Activated B cell treated with CpG ODN at 0.5 μM for 24 hours (primary cell): ENCODE measurements around the gene DCP2. TPM values are rescaled to one million over a fixed set of nuclear protein-coding genes. Genes with fewer than 3 reads are reported as not detected.

Experiments
- ATAC-seq: fragments of 200-7000 bp; cut with Tn5 transposase; one replicate; pipeline ENCODE4 v1.10.0; 2021; ENCODE audit warnings: low read depth, mild to moderate bottlenecking, moderate library complexity
- CTCF ChIA-PET: fragments of 350-600 bp; sonication (Branson Sonifier 250); formaldehyde crosslinking; loops from one replicate; lab custom pipeline; 2021; ENCODE audit warnings: antibody characterized with exemption; lab: Charles Lee
- POLR2A ChIA-PET: fragments of 350-600 bp; sonication (Branson Sonifier 250); formaldehyde crosslinking; loops from one replicate; lab custom pipeline; 2021; ENCODE audit warnings: antibody characterized with exemption; lab: Charles Lee
- DNase-seq: peaks from one replicate; pipeline ENCODE4 v3.0.0; 2022
- H3K27ac Mint-ChIP-seq: one replicate; pipeline ENCODE4 v1.8.0; 2020; ENCODE audit warnings: mixed read lengths
- H3K27me3 Mint-ChIP-seq: one replicate; pipeline ENCODE4 v1.8.0; 2021; ENCODE audit warnings: mixed read lengths
- H3K36me3 Mint-ChIP-seq: one replicate; pipeline ENCODE4 v1.8.0; 2021; ENCODE audit warnings: low read depth, mixed read lengths
- H3K4me1 Mint-ChIP-seq: one replicate; pipeline ENCODE4 v1.8.0; 2021; ENCODE audit warnings: mixed read lengths
- H3K4me3 Mint-ChIP-seq: one replicate; pipeline ENCODE4 v1.8.0; 2020; ENCODE audit warnings: mild to moderate bottlenecking, mixed read lengths
- H3K9me3 Mint-ChIP-seq: one replicate; pipeline ENCODE4 v1.8.0; 2020; ENCODE audit warnings: mixed read lengths
- intact Hi-C: fragments of 100-400 bp; cut with micrococcal nuclease; formaldehyde crosslinking; loops from one replicate; pipeline ENCODE4 v1.15.1; 2024
- total RNA-seq: library from RNA; stranded (reverse); gene quantifications from 2 replicates; pipeline ENCODE4 v1.2.3, GENCODE V29; 2022
- TF ChIP-seq, protein P1 (sequence below): fragments of 200-600 bp; IDR thresholded peaks from one replicate; pipeline ENCODE4 v1.8.0; 2022; ENCODE audit warnings: antibody characterized with exemption, mild to moderate bottlenecking

DCP2 gene
- total RNA-seq, 1 donor from 2014 or later = 56.0 TPM

DNA sequence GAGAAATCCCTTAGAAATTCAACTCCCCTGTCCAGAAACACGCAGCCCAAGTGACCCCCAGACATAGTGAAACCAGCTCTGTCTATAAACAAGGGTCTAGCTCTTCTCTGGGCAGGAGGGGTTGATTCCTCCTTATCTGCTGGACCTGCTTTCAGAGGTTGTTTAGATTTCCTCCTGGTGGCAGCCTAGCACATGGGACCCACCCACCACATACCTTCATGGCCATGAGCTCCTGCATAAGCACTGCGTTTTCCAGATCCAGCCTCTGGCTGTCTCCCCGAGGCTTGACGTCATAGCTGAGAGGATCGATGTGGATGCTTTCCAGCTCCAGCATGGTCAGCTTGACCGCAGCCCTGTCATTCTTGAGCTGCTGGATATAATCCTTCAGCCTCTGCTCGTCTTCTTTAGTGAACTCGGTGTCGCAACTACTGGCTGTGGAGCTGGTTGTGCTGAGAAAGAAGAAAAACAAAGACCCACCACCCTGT is 77.0 kb downstream of the DCP2 start:
- no peaks in the 10 kb centered on the region for H3K4me1 Mint-ChIP-seq
- no peaks in the 10 kb centered on the region for H3K36me3 Mint-ChIP-seq
- intact Hi-C loops = no loop called here
- no peak overlapping the region for H3K4me3 Mint-ChIP-seq
- POLR2A ChIA-PET = no interaction called here
- H3K9me3 Mint-ChIP-seq = no peaks in the 10 kb centered on the region
- DNase-seq (no peak), ATAC-seq (no peak)
- H3K27me3 Mint-ChIP-seq = no peaks in the 10 kb centered on the region
- no peak overlapping the region for H3K27ac Mint-ChIP-seq
- TF ChIP-seq, protein P1, sequence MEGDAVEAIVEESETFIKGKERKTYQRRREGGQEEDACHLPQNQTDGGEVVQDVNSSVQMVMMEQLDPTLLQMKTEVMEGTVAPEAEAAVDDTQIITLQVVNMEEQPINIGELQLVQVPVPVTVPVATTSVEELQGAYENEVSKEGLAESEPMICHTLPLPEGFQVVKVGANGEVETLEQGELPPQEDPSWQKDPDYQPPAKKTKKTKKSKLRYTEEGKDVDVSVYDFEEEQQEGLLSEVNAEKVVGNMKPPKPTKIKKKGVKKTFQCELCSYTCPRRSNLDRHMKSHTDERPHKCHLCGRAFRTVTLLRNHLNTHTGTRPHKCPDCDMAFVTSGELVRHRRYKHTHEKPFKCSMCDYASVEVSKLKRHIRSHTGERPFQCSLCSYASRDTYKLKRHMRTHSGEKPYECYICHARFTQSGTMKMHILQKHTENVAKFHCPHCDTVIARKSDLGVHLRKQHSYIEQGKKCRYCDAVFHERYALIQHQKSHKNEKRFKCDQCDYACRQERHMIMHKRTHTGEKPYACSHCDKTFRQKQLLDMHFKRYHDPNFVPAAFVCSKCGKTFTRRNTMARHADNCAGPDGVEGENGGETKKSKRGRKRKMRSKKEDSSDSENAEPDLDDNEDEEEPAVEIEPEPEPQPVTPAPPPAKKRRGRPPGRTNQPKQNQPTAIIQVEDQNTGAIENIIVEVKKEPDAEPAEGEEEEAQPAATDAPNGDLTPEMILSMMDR = no peak
- CTCF ChIA-PET = no interaction called here

DNA sequence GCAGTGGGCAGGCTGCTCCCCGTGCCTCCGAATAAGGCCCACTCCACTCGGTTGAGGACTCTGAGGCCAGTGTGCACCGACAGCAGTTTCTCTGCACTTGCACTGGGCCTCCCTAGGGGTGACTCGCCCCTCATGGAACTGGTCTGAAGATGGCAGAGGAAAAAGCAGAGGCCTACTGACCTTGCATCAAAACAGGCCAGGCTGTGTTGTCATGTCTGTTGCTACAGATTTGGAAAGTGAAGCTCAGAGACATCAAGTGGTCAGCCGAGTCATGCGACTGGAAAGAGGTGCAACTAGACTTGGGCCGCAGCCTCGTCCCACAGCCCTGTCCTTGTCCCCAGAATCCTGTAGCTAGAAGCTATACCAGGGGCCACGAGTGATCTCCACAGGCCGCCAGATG is 78.3 kb downstream of the DCP2 start:
- H3K4me1 Mint-ChIP-seq = no peaks in the 10 kb centered on the region
- no peak for ATAC-seq
- TF ChIP-seq, protein P1 = no peak
- no peaks in the 10 kb centered on the region for H3K27me3 Mint-ChIP-seq
- H3K4me3 Mint-ChIP-seq = no peak overlapping the region
- H3K27ac Mint-ChIP-seq = no peak overlapping the region
- no peak for DNase-seq
- H3K36me3 Mint-ChIP-seq = no peaks in the 10 kb centered on the region
- ChIA-PET CTCF (no interaction called here), POLR2A (no interaction called here)
- intact Hi-C loops = no loop called here
- no peaks in the 10 kb centered on the region for H3K9me3 Mint-ChIP-seq

DNA sequence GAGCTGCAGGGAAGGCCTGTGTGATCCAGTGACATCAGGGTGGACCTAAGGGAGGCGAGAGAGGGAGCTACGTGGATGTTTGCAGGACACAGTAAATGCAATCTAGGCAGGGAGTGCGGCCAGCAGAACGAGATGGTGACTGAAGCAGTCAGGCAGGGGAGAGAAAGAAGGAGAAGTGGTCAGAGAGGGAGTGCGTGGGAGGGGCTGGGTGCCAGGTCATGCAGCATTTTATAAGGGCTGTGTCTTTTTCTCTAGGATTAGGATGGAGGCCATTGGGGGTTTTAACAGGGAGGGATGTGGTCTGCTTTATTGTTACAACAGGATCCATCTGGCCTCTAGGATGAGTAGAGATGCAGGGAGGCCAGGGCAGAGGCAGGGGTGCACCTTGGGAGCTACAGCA is 80.4 kb downstream of the DCP2 start:
- no peaks in the 10 kb centered on the region for H3K9me3 Mint-ChIP-seq
- H3K36me3 Mint-ChIP-seq = no peaks in the 10 kb centered on the region
- no peaks in the 10 kb centered on the region for H3K4me1 Mint-ChIP-seq
- no peak overlapping the region for H3K27ac Mint-ChIP-seq
- intact Hi-C loops = no loop called here
- TF ChIP-seq, protein P1 = no peak
- ATAC-seq = no peak
- no peak overlapping the region for H3K4me3 Mint-ChIP-seq
- ChIA-PET CTCF (no interaction called here), POLR2A (interaction anchor here (0.6 kb wide), 1 partner anchor 25 kb away, joined by 11 read pairs; no protein-coding TSS in a partner anchor)
- no peaks in the 10 kb centered on the region for H3K27me3 Mint-ChIP-seq
- no peak for DNase-seq

DNA sequence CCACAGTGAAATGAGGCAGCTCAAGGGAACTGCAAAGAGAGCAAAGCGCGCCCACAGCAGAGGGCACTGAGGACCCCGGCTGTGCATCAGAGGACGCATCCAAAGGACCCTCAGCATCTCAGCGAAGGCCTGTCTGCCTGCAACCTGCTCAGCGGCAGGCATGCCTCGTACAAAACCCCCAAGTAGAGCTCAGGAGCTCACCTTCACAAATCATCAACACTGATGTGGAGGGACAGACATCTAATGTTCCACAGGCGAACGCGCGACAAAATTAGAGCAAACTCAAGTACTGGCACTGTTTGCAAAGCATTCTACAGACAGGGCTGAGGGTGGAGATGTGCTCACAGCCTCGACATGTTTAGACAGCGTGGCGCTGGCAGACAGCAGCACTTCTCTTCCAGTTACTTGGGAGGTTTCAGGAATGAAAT is 81.0 kb downstream of the DCP2 start:
- no peak for ATAC-seq
- TF ChIP-seq, protein P1 = no peak
- Mint-ChIP-seq H3K36me3 (no peaks in the 10 kb centered on the region), H3K27me3 (no peaks in the 10 kb centered on the region), H3K27ac (no peak overlapping the region), H3K9me3 (no peaks in the 10 kb centered on the region), H3K4me3 (no peak overlapping the region), H3K4me1 (no peaks in the 10 kb centered on the region)
- intact Hi-C loops = no loop called here
- ChIA-PET POLR2A (interaction anchor here (0.6 kb wide), 1 partner anchor 26 kb away, joined by 11 read pairs; no protein-coding TSS in a partner anchor), CTCF (no interaction called here)
- DNase-seq = no peak

DNA sequence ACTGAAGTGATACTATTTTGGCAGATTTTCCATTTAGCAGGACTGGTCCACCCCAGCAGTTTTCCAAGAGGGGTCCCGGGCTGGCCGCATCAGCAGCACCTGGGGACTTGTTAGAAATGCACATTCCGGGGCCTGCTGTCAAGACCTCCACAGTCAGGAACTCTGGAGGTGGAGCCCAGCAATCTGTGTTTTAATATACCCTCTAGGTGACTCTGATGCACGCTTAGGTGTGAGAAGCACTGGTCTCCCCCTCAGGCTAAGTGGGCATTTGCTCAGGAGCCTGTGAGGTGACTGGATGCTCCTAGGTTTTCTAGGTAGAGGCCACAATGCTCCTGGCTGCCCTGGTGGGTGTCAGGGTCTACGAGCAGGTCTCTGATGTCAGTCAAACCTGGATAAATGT is 81.7 kb downstream of the DCP2 start:
- POLR2A ChIA-PET = no interaction called here
- intact Hi-C loops = no loop called here
- CTCF ChIA-PET = no interaction called here
- H3K27me3 Mint-ChIP-seq = no peaks in the 10 kb centered on the region
- no peaks in the 10 kb centered on the region for H3K9me3 Mint-ChIP-seq
- H3K4me1 Mint-ChIP-seq = no peaks in the 10 kb centered on the region
- DNase-seq = no peak
- TF ChIP-seq, protein P1 = no peak
- H3K4me3 Mint-ChIP-seq = no peak overlapping the region
- H3K27ac Mint-ChIP-seq = no peak overlapping the region
- H3K36me3 Mint-ChIP-seq = no peaks in the 10 kb centered on the region
- no peak for ATAC-seq
